WTC11 (cell line): ENCODE results near the gene ARAP1. TPM values are rescaled to one million over a fixed set of nuclear protein-coding genes. Genes with fewer than 3 reads are reported as not detected.

Experiments used
- ATAC-seq: fragments of 200-7000 bp; cut with Tn5 transposase; 2 replicates; pipeline ENCODE4 v1.10.0; 2021; ENCODE audit warnings: mild to moderate bottlenecking, moderate library complexity
- CTCF ChIA-PET: fragments of 300-600 bp; sonication (Branson Sonifier 250); formaldehyde crosslinking; loops from one replicate; lab custom pipeline; 2021; ENCODE audit warnings: antibody characterized with exemption; lab: Charles Lee
- POLR2A ChIA-PET: fragments of 350-600 bp; sonication (Branson Sonifier 250); formaldehyde crosslinking; loops from one replicate; lab custom pipeline; 2021; ENCODE audit warnings: antibody characterized with exemption; lab: Charles Lee
- DNase-seq: peaks from one replicate; pipeline ENCODE4 v3.0.0; 2021; ENCODE audit warnings: low spot score
- H3K27ac Mint-ChIP-seq: 2 replicates; pipeline ENCODE4 v1.8.0; 2021; ENCODE audit warnings: mixed read lengths
- H3K27me3 Mint-ChIP-seq: 2 replicates; pipeline ENCODE4 v1.8.0; 2021; ENCODE audit warnings: low read depth, mild to moderate bottlenecking, moderate library complexity, mixed read lengths
- H3K36me3 Mint-ChIP-seq: 2 replicates; pipeline ENCODE4 v1.8.0; 2021; ENCODE audit warnings: mixed read lengths
- H3K4me1 Mint-ChIP-seq: 2 replicates; pipeline ENCODE4 v1.8.0; 2022; ENCODE audit warnings: mixed read lengths
- H3K4me3 Mint-ChIP-seq: 2 replicates; pipeline ENCODE4 v1.8.0; 2021; ENCODE audit warnings: mild to moderate bottlenecking, moderate library complexity, mixed read lengths
- H3K9me3 Mint-ChIP-seq: 2 replicates; pipeline ENCODE4 v1.8.0; 2021; ENCODE audit warnings: mixed read lengths
- AFF4 ChIP-seq: sonication (generic); formaldehyde crosslinking; IDR thresholded peaks from 2 replicates; pipeline ENCODE4 v1.8.1; 2023; ENCODE audit warnings: mild to moderate bottlenecking, missing genetic modification reagents, borderline replicate concordance
- CBFB ChIP-seq: sonication (generic); formaldehyde crosslinking; IDR thresholded peaks from 2 replicates; pipeline ENCODE4 v1.8.1; 2022; ENCODE audit warnings: mild to moderate bottlenecking, low read depth, missing genetic modification reagents
- E2F4 ChIP-seq: sonication (generic); formaldehyde crosslinking; IDR thresholded peaks from 2 replicates; pipeline ENCODE4 v1.8.1; 2022; ENCODE audit warnings: low read depth, mild to moderate bottlenecking, moderate library complexity, missing genetic modification reagents, borderline replicate concordance
- ELF4 ChIP-seq: sonication (generic); formaldehyde crosslinking; IDR thresholded peaks from 2 replicates; pipeline ENCODE4 v1.8.1; 2022; ENCODE audit warnings: low read depth, mild to moderate bottlenecking, moderate library complexity, missing genetic modification reagents
- MXD4 ChIP-seq: fragments of 250-450 bp; sonication (Bioruptor Pico); IDR thresholded peaks from 2 replicates; pipeline ENCODE4 v1.8.0; 2021; ENCODE audit warnings: mild to moderate bottlenecking, moderate library complexity, borderline replicate concordance
- MYBL2 ChIP-seq: sonication (generic); formaldehyde crosslinking; IDR thresholded peaks from 2 replicates; pipeline ENCODE4 v1.8.1; 2023; ENCODE audit warnings: mild to moderate bottlenecking, moderate library complexity, missing genetic modification reagents
- NR1H2 ChIP-seq: sonication (generic); formaldehyde crosslinking; IDR thresholded peaks from 2 replicates; pipeline ENCODE4 v1.9.0; 2021; ENCODE audit warnings: mild to moderate bottlenecking, moderate library complexity, missing genetic modification reagents
- PRDM15 ChIP-seq: sonication (generic); formaldehyde crosslinking; IDR thresholded peaks from 2 replicates; pipeline ENCODE4 v1.8.0; 2022; ENCODE audit warnings: missing genetic modification reagents
- TP53 ChIP-seq: sonication (generic); formaldehyde crosslinking; IDR thresholded peaks from 2 replicates; pipeline ENCODE4 v1.8.1; 2023; ENCODE audit warnings: mild to moderate bottlenecking, missing genetic modification reagents
- ZBTB21 ChIP-seq: sonication (generic); formaldehyde crosslinking; IDR thresholded peaks from 2 replicates; pipeline ENCODE4 v1.8.1; 2023; ENCODE audit warnings: mild to moderate bottlenecking, missing genetic modification reagents, borderline replicate concordance
- total RNA-seq: library from RNA; stranded (reverse); gene quantifications from 3 replicates; pipeline ENCODE4 v1.2.3, GENCODE V29; 2021
- TF ChIP-seq, protein P1 (sequence below): sonication (generic); formaldehyde crosslinking; conservative IDR thresholded peaks from 2 replicates; pipeline ENCODE4 v1.8.1; 2023; ENCODE audit warnings: mild to moderate bottlenecking, low read depth, missing genetic modification reagents, moderate library complexity
- TF ChIP-seq, protein P2 (sequence below): fragments of 250-450 bp; sonication (Bioruptor Pico); IDR thresholded peaks from 2 replicates; pipeline ENCODE4 v1.9.0; 2021; ENCODE audit warnings: mild to moderate bottlenecking
- TF ChIP-seq, protein P3 (sequence below): sonication (generic); formaldehyde crosslinking; IDR thresholded peaks from 2 replicates; pipeline ENCODE4 v1.8.1; 2023; ENCODE audit warnings: mild to moderate bottlenecking, missing genetic modification reagents, moderate library complexity
- TF ChIP-seq, protein P4 (sequence below): fragments of 250-450 bp; sonication (Bioruptor Pico); IDR thresholded peaks from 2 replicates; pipeline ENCODE4 v1.9.0; 2021; ENCODE audit warnings: mild to moderate bottlenecking, borderline replicate concordance

The ARAP1 gene
- total RNA-seq, 1 experiment from 2014 or later: 98.8 TPM

DNA sequence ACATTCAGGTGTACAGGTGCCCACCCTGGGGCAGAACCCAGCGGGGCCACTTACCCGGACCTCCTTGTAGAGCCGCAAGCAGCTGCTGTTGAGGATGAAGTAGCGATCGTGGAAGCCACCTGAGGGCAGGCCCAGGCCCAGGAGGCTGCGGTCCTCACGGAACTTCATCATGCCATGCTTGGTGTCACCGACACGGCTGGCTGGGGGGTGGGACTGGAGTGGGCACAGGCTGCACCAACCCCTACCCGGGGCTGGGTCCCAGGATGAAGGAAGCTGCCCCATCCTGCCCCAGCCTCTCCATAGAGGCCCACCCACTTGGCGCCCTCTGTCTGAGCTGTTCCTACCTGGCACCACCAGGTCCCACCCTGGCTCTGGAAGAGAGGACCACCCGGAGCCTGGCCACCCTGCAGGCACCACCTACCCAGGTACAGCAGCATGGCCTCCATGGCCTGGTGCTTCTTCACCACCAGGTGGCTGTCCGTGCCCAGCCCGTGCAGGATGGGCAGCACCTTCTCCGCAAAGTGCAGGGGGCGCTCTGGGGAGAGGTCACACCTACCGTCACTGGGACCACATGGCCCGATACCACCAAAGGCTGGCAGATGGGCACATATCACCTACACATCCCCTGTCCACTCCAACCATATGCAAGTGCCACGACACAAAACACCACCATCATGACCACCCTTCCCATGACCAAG lies 58.8 kb downstream of the ARAP1 start:
- ChIA-PET POLR2A (no interaction called here), CTCF (interaction anchor here (1.4 kb wide), 1 partner anchor 10 kb away, joined by 3 read pairs; no protein-coding TSS in a partner anchor)
- TF ChIP-seq ZBTB21: no peak
- TF ChIP-seq, protein P1, sequence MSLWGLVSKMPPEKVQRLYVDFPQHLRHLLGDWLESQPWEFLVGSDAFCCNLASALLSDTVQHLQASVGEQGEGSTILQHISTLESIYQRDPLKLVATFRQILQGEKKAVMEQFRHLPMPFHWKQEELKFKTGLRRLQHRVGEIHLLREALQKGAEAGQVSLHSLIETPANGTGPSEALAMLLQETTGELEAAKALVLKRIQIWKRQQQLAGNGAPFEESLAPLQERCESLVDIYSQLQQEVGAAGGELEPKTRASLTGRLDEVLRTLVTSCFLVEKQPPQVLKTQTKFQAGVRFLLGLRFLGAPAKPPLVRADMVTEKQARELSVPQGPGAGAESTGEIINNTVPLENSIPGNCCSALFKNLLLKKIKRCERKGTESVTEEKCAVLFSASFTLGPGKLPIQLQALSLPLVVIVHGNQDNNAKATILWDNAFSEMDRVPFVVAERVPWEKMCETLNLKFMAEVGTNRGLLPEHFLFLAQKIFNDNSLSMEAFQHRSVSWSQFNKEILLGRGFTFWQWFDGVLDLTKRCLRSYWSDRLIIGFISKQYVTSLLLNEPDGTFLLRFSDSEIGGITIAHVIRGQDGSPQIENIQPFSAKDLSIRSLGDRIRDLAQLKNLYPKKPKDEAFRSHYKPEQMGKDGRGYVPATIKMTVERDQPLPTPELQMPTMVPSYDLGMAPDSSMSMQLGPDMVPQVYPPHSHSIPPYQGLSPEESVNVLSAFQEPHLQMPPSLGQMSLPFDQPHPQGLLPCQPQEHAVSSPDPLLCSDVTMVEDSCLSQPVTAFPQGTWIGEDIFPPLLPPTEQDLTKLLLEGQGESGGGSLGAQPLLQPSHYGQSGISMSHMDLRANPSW (CRISPR knock-in tag): no peak
- no peak for TF ChIP-seq MYBL2 (CRISPR knock-in tag)
- TF ChIP-seq, protein P2, sequence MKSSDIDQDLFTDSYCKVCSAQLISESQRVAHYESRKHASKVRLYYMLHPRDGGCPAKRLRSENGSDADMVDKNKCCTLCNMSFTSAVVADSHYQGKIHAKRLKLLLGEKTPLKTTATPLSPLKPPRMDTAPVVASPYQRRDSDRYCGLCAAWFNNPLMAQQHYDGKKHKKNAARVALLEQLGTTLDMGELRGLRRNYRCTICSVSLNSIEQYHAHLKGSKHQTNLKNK (CRISPR knock-in tag): no peak
- TF ChIP-seq, protein P3, sequence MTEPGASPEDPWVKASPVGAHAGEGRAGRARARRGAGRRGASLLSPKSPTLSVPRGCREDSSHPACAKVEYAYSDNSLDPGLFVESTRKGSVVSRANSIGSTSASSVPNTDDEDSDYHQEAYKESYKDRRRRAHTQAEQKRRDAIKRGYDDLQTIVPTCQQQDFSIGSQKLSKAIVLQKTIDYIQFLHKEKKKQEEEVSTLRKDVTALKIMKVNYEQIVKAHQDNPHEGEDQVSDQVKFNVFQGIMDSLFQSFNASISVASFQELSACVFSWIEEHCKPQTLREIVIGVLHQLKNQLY (CRISPR knock-in tag): no peak
- Mint-ChIP-seq H3K4me1 (no peaks in the 10 kb centered on the region), H3K27me3 (no peaks in the 10 kb centered on the region), H3K9me3 (no peaks in the 10 kb centered on the region), H3K36me3 (peaks cover 23% of the 10 kb centered on the region), H3K27ac (no peak overlapping the region), H3K4me3 (no peak overlapping the region)
- no peak for DNase-seq
- peak; percentile 27 for ATAC-seq

- POLR2A ChIA-PET: no interaction called here
- Mint-ChIP-seq H3K27ac (no peak overlapping the region), H3K4me3 (no peak overlapping the region), H3K36me3 (peaks cover 23% of the 10 kb centered on the region), H3K9me3 (no peaks in the 10 kb centered on the region), H3K27me3 (no peaks in the 10 kb centered on the region), H3K4me1 (no peaks in the 10 kb centered on the region)
- CTCF ChIA-PET: interaction anchor here (1.3 to 1.4 kb wide), 2 partner anchors 9 kb away, joined by 3 to 5 read pairs; no protein-coding TSS in a partner anchor
- ATAC-seq (no peak), DNase-seq (no peak)
- TF ChIP-seq AFF4 (CRISPR knock-in tag): no peak
- TF ChIP-seq CBFB (CRISPR knock-in tag): no peak
- TF ChIP-seq MXD4 (CRISPR knock-in tag): no peak
- no peak for TF ChIP-seq ELF4 (CRISPR knock-in tag)
- no peak for TF ChIP-seq E2F4
- TF ChIP-seq NR1H2 (CRISPR knock-in tag): no peak
- no peak for TF ChIP-seq PRDM15 (CRISPR knock-in tag)
- TF ChIP-seq TP53 (CRISPR knock-in tag): no peak
- TF ChIP-seq, protein P4, sequence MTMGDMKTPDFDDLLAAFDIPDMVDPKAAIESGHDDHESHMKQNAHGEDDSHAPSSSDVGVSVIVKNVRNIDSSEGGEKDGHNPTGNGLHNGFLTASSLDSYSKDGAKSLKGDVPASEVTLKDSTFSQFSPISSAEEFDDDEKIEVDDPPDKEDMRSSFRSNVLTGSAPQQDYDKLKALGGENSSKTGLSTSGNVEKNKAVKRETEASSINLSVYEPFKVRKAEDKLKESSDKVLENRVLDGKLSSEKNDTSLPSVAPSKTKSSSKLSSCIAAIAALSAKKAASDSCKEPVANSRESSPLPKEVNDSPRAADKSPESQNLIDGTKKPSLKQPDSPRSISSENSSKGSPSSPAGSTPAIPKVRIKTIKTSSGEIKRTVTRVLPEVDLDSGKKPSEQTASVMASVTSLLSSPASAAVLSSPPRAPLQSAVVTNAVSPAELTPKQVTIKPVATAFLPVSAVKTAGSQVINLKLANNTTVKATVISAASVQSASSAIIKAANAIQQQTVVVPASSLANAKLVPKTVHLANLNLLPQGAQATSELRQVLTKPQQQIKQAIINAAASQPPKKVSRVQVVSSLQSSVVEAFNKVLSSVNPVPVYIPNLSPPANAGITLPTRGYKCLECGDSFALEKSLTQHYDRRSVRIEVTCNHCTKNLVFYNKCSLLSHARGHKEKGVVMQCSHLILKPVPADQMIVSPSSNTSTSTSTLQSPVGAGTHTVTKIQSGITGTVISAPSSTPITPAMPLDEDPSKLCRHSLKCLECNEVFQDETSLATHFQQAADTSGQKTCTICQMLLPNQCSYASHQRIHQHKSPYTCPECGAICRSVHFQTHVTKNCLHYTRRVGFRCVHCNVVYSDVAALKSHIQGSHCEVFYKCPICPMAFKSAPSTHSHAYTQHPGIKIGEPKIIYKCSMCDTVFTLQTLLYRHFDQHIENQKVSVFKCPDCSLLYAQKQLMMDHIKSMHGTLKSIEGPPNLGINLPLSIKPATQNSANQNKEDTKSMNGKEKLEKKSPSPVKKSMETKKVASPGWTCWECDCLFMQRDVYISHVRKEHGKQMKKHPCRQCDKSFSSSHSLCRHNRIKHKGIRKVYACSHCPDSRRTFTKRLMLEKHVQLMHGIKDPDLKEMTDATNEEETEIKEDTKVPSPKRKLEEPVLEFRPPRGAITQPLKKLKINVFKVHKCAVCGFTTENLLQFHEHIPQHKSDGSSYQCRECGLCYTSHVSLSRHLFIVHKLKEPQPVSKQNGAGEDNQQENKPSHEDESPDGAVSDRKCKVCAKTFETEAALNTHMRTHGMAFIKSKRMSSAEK (CRISPR knock-in tag): no peak
- TF ChIP-seq ZBTB21: no peak
Measured at GRCh38 chr11:72692498-72693237, 59.5 kb downstream of the ARAP1 start.
